GM19035 (cell line): Measurements from ENCODE around the gene GP2.
"Not testable (repeated sequence)": the region's sequence is repeated elsewhere in the genome, so short reads cannot be mapped to it uniquely, and the experiment has no call there.

Experiments
- ATAC-seq: cut with Tn5 transposase; IDR thresholded peaks from one replicate; pipeline ENCODE4 v1.9.1; 2021; ENCODE audit not compliant: unreplicated experiment

Gene GP2

GRCh38 chr16:20326321-20326720 is 992 bp downstream of the GP2 start:
- no peak for ATAC-seq

GRCh38 chr16:20325005-20325404 is 2.3 kb downstream of the GP2 start:
- no peak for ATAC-seq

- no peak for ATAC-seq
These were observed 3.7 kb downstream of the GP2 start for GRCh38 chr16:20323591-20324117.

GRCh38 chr16:20322696-20323095 is 4.6 kb downstream of the GP2 start:
- no peak for ATAC-seq

- no peak for ATAC-seq
These were observed 5.6 kb downstream of the GP2 start for GRCh38 chr16:20321671-20322070.

GRCh38 chr16:20321051-20321450 is 6.3 kb downstream of the GP2 start:
- not testable (repeated sequence) for ATAC-seq

- ATAC-seq, result no peak
These were observed 6.7 kb downstream of the GP2 start for GRCh38 chr16:20320592-20320991.

- no peak for ATAC-seq
These were observed 7.1 kb downstream of the GP2 start for GRCh38 chr16:20320178-20320577.

- no peak for ATAC-seq
These were observed 7.9 kb downstream of the GP2 start for GRCh38 chr16:20319406-20319805.

- no peak for ATAC-seq
These were observed 8.9 kb downstream of the GP2 start for GRCh38 chr16:20318437-20318836.

- no peak for ATAC-seq
These were observed 9.3 kb downstream of the GP2 start for GRCh38 chr16:20318006-20318405.

- ATAC-seq, result no peak
These were observed 10.2 kb downstream of the GP2 start for GRCh38 chr16:20317117-20317516.

GRCh38 chr16:20316715-20317114 is 10.6 kb downstream of the GP2 start:
- no peak for ATAC-seq

- ATAC-seq, result no peak
These were observed 11.5 kb downstream of the GP2 start for GRCh38 chr16:20315764-20316163.

- no peak for ATAC-seq
These were observed 12.7 kb downstream of the GP2 start for GRCh38 chr16:20314575-20314974.

GRCh38 chr16:20313741-20314140 is 13.6 kb downstream of the GP2 start:
- ATAC-seq, result no peak

- ATAC-seq, result not testable (repeated sequence)
These were observed 14.7 kb downstream of the GP2 start for GRCh38 chr16:20312536-20313095.

- no peak for ATAC-seq
These were observed 15.8 kb downstream of the GP2 start for GRCh38 chr16:20311548-20311947.

GRCh38 chr16:20310421-20311395 is 16.6 kb downstream of the GP2 start:
- no peak for ATAC-seq

GRCh38 chr16:20309786-20310185 is 17.5 kb downstream of the GP2 start:
- ATAC-seq, result no peak

- no peak for ATAC-seq
These were observed 18.3 kb downstream of the GP2 start for GRCh38 chr16:20308801-20309590.
